Right lobe of liver (tissue), 4 donors: ENCODE data around the gene ADAMTS6.

Source experiments
- POLR2A ChIP-seq: fragments of 450-650 bp; IDR thresholded peaks from one replicate; pipeline ENCODE4 v1.6.1; 2017; ENCODE audit warnings: antibody characterized with exemption, mild to moderate bottlenecking
- TF ChIP-seq, protein P1 (sequence below), 4 donors: fragments of 200-600 bp in 3 of 4; fragments of 450-650 bp in 1 of 4; IDR thresholded peaks; one replicate each; pipeline versions ENCODE4 v1.5.1 to v1.8.0; 2016 to 2022; ENCODE audit warnings: antibody characterized with exemption in 4 of 4, mild to moderate bottlenecking in 2 of 4
- donor health status: DM: no; HTN: no; CAD: no.
- donor health status: DM: no; HTN: no; CAD: no.
- donor health status: DM: no; HTN: yes; CAD: no.

DNA sequence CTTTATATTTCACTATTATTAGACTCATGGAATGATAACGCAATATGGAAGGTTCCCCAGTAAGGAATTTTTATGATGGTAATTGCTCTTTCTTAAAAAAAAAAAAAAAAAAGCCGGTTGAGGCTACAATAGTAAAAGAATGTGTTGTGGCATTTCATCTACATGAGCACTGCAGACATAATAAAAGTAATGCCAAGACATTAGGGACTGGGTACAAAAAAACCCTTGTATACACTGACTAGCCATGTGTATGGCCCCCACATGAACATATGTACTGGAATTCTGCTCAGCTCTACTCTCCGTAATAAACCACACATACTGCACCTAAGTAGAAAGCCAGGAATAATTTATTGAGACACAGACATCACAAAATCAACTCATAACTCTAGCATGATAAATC is 218.4 kb downstream of the ADAMTS6 start:
- TF ChIP-seq, protein P1, sequence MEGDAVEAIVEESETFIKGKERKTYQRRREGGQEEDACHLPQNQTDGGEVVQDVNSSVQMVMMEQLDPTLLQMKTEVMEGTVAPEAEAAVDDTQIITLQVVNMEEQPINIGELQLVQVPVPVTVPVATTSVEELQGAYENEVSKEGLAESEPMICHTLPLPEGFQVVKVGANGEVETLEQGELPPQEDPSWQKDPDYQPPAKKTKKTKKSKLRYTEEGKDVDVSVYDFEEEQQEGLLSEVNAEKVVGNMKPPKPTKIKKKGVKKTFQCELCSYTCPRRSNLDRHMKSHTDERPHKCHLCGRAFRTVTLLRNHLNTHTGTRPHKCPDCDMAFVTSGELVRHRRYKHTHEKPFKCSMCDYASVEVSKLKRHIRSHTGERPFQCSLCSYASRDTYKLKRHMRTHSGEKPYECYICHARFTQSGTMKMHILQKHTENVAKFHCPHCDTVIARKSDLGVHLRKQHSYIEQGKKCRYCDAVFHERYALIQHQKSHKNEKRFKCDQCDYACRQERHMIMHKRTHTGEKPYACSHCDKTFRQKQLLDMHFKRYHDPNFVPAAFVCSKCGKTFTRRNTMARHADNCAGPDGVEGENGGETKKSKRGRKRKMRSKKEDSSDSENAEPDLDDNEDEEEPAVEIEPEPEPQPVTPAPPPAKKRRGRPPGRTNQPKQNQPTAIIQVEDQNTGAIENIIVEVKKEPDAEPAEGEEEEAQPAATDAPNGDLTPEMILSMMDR (IDR thresholded peaks at IDR 0.05): no peak
- TF ChIP-seq POLR2A: no peak
